HL-60/S4 (cell line): ENCODE measurements around the gene RIPOR2.

Experiments
- in situ Hi-C: fragments of 300-500 bp; cut with MboI; formaldehyde crosslinking; loops from 2 replicates; pipeline ENCODE4 v1.14.3; 2022; ENCODE audit warnings: low sequenced_read_pairs

The RIPOR2 gene

GRCh38 chr6:24854077-24854666, 81.6 kb downstream of the RIPOR2 start:
- in situ Hi-C loops = loop anchor here (10.0 kb wide), 1 partner anchor 161 kb away; no protein-coding TSS in a partner anchor

GRCh38 chr6:24851086-24851485, 84.7 kb downstream of the RIPOR2 start:
- in situ Hi-C loops = loop anchor here (10.0 kb wide), 1 partner anchor 164 kb away; no protein-coding TSS in a partner anchor

DNA sequence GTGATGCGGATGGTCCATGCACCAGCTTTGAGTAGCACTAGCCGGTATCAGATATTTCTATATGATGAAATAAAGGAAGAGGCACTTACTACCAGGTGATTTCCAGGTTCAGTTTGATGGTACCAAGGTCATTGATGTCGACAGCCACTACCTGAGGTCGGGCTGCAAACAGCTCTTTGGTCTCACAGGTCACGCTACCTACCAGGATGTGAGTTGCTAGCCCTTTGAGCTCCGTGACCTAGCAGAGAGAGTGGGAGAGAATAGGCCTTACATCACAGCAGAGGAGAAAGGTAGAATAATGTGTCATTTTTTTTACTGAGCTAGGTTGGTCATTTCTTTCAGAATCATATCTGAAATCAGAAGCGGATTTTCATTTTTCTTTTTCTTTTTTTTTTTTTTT, 86.0 kb downstream of the RIPOR2 start:
- in situ Hi-C loops = loop anchor here (10.0 kb wide), 1 partner anchor 165 kb away; no protein-coding TSS in a partner anchor

DNA sequence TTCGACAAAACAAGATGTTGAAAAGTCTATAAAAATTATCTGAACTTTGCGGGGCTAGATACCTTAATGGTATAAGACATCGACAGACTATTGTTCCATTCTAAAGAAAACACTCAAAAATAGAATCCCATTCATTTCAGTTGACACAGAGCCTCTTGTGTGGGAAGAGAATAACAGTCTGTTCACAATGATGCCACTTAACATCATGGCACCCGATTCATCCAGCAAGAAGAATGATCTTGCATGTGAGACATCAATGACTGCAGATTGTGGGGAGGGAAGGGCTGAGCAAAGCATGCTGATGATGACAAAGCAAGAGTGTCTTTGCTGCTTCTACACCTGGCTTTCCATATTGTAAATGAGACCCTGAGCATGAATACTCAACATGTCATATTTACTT, 87.3 kb downstream of the RIPOR2 start:
- in situ Hi-C loops = no loop called here

DNA sequence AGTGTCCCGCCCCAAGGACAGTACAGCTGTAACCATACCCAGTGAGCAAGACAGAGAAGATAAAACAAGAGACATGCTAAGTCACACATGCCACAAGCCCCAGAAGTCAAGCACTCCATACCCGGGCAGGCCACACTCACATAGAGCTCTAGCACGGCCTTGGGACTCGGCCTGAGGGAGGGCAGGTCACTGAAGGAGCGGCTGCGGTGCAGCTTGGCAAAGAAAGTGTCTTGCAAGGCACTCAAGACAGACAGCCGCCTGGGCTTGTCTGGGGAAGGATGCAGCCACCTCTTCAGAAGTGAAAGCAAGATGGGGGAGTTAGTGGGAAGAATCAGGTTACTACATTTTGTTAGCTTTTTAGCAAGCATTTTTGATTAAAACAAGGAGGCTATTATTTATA, 88.4 kb downstream of the RIPOR2 start:
- in situ Hi-C loops = no loop called here

DNA sequence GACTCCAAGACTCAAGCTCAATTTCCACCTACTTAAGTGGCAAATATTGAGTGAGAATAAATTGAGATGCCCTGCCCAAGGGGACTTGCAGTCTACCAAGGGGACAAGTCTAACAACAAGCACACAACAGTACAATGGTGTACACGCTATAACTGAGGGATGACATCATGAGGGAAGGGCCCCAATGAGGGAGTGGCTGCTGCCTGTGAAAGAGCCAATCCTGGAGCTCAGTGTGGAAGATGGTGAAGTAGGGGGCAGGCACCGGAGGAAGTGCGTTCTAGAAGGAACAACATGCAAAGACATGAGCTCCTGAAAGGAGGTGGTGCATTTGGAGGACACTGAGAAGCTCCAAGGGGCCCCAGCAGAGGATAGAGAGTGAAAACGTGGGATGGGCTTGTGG, 90.2 kb downstream of the RIPOR2 start:
- in situ Hi-C loops = no loop called here

DNA sequence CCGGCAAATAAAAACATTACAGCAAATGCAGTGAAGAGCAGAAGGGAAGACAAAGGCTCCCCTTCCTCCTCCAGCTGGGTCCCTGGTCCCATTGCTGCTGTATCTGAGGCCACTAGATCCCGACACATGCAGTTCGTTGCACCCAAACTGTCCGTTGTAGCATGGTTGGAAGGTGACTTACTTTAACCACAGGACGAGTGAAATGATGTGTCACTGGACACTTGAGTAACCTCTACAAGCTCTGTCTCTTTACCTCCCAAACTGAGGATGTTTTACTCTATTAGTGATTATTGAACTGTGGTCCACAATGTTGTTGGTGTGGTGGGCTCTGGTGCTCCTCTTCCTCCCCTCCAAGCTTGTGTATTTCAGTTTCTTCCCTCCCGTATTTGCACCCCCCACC, 90.9 kb downstream of the RIPOR2 start:
- in situ Hi-C loops = no loop called here

GRCh38 chr6:24844061-24844460, 91.7 kb downstream of the RIPOR2 start:
- in situ Hi-C loops = no loop called here

- in situ Hi-C loops = no loop called here
Observed at GRCh38 chr6:24840187-24840586, 95.6 kb downstream of the RIPOR2 start.

- in situ Hi-C loops = no loop called here
Observed at GRCh38 chr6:24838994-24839393, 96.8 kb downstream of the RIPOR2 start.

DNA sequence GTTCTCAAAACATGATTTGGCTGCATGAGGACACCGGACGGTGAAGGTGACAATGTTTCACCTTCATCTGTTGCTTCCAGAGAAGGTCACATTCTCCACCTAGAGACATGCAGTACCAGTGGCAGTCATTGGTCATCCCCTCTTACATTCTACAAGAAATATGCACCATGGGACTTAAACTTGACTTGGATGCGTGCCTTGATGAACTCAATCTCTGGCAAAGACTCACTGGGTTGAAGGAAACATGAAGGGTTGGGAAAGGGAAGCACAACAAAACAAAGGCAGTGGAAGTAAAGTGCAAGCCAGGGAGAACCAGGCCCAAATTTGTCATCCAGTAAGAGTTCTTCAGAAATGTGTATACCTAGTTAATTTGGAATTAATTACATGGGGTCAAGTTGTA, 97.7 kb downstream of the RIPOR2 start:
- in situ Hi-C loops = no loop called here

- in situ Hi-C loops = no loop called here
Observed at GRCh38 chr6:24836109-24836508, 99.7 kb downstream of the RIPOR2 start.

DNA sequence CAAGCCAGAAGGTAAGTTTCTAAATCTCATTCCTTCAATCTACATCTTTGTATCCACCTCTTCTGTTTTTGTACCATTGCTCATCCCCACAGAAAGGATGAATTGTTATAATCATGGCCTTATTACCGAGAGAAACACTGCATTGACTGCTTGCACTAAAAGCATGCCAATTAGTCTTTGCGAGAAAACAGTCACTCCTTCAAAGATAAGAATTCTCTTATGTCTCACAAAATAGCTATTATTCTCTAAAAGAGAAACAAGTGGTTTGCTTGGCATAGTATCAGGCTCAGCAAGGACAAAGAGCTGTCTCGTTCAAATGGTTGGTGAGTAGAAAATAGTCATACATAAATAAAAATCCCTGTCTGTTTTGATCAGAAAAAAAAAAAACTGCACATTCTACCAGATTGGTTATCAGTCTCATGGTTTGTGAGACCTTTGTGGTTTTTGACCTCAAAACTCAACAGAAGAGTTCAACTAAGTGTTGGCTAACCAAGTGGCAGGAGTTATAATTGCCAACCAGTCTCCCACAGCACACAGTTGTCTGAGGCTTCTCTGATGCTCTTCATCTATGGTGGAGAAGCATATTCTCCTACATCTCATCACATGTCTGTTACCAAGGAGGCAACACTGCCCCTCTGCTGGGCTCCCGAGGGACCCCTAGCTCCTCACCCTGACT, 101.9 kb downstream of the RIPOR2 start:
- in situ Hi-C loops = no loop called here

DNA sequence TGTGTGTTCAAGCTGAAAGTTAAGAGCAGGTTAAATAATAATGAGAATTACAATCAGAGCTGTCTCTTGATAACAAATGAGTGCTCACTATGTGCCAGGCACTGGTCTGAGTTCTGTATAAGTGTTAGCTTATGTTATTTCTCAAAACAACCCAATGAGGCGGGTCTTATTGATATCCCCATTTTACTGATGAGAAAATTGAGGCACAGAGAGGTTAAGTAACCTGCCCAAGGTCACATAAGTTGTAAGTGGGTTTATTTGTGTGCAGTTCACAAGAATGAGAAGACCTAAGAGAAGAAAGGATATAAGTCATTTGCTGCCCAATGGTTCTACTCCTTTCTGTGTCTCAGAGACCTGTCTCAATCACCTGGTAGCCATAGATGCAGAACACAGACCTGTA, 103.0 kb downstream of the RIPOR2 start:
- in situ Hi-C loops = no loop called here

GRCh38 chr6:24831771-24832716, 103.7 kb downstream of the RIPOR2 start:
- in situ Hi-C loops = no loop called here

DNA sequence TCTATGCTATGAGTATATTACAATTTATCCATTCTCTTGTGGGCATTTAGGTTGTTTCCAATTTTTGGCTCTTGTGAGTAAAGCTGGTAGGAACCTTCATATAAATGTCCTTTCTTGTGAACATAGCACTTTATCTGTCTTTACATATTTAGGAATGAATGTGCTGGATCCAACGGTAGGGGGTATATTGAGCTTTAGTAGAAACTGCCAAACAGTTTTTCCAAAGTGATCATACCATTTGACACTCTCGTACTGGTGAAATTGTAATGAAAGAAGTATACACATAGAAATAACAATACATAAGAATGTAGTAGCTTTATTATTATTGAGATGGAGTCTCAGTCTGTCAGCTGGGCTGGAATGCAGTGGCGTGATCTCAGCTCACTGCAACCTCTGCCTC, 106.1 kb downstream of the RIPOR2 start:
- in situ Hi-C loops = no loop called here

DNA sequence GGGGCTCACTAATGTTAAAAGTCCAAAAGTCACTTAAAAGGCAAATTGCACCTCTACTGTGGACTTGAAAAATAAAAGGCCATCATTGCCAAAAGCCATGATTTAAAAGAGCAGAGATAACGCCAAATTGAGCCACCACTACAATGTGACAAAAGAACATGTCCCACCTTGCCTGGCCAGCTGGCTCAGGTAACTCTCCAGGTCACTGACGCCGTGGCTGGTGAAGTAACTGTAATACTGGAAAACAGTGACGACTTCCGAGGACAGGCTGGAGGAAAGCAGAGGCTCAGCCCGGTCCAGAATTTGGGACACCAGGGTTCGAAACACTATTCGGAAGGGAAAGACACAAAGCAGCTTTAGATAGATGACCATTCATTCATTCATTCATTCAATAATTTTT, 107.8 kb downstream of the RIPOR2 start:
- in situ Hi-C loops = no loop called here

GRCh38 chr6:24827162-24827561, 108.6 kb downstream of the RIPOR2 start:
- in situ Hi-C loops = no loop called here

GRCh38 chr6:24825130-24825630, 110.6 kb downstream of the RIPOR2 start:
- in situ Hi-C loops = no loop called here

GRCh38 chr6:24824142-24824938, 111.4 kb downstream of the RIPOR2 start:
- in situ Hi-C loops = no loop called here

DNA sequence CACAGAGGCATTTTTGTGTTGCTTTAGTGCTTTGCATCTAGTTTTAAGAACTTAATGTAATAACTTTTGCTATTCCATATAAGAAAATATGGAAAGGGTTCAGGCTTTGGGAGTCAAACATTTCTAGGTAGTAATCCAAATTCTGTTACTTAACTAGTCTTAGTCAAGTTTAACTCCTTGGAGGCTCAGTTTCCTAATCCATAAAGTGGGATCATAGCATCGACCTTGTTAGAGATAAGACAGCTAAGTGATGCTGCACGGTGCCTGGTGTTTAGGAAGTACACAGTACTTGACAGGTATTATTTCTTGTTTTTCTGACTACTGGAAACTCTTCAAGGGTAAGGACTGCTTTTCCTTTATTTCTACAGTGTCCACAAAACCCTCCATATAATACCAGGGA, 112.6 kb downstream of the RIPOR2 start:
- in situ Hi-C loops = no loop called here
